HepG2 (cell line): Measurements from ENCODE around the gene IL4I1. TPM values are rescaled to one million over a fixed set of nuclear protein-coding genes. Genes with fewer than 3 reads are reported as not detected.
A peak's percentile ranks its signal among the peaks of the same experiment; 100 is the strongest.

ENCODE experiments used
- ELF4 ChIP-seq: sonication (generic); formaldehyde crosslinking; IDR thresholded peaks from 2 replicates; pipeline ENCODE4 v1.5.0; 2020; ENCODE audit warnings: missing genetic modification reagents, mild to moderate bottlenecking, moderate library complexity, borderline replicate concordance
- EP300 ChIP-seq, 3 experiments: sonication (generic) in 1 of 3; formaldehyde crosslinking in 1 of 3; IDR thresholded peaks; 2 replicates each; pipeline versions ENCODE4 v1.5.1 to v1.6.1; 2011 to 2020; ENCODE audit warnings: low read depth in 2 of 3, low read length in 2 of 3, borderline replicate concordance in 1 of 3, improper control_type of control experiment in 1 of 3, mild to moderate bottlenecking in 1 of 3, missing genetic modification reagents in 1 of 3, moderate library complexity in 1 of 3
- HCFC1 ChIP-seq: fragments of 150-350 bp; IDR thresholded peaks from 2 replicates; pipeline ENCODE4 v1.6.1; 2014; ENCODE audit warnings: low read depth, low read length
- MXD4 ChIP-seq: IDR thresholded peaks from 2 replicates; pipeline ENCODE4 v1.6.1; 2016; ENCODE audit warnings: mild to moderate bottlenecking, missing biosample characterization, missing genetic modification reagents
- NR2F1 ChIP-seq, 2 experiments: fragments of 450-650 bp in 1 of 2; formaldehyde crosslinking in 1 of 2; IDR thresholded peaks; 2 replicates each; pipeline versions ENCODE4 v1.5.0 to v1.6.1; 2016 to 2020; ENCODE audit warnings: mild to moderate bottlenecking in 1 of 2, missing compliant biosample characterization in 1 of 2, missing genetic modification reagents in 1 of 2, moderate library complexity in 1 of 2
- RFX1 ChIP-seq: fragments of 450-650 bp; IDR thresholded peaks from 2 replicates; pipeline ENCODE4 v1.6.1; 2017
- RORA ChIP-seq: sonication (generic); formaldehyde crosslinking; IDR thresholded peaks from 2 replicates; pipeline ENCODE4 v1.5.0; 2020; ENCODE audit warnings: mild to moderate bottlenecking, missing genetic modification reagents, moderate library complexity
- WIZ ChIP-seq: sonication (generic); formaldehyde crosslinking; IDR thresholded peaks from 2 replicates; pipeline ENCODE4 v1.5.1; 2020; ENCODE audit warnings: mild to moderate bottlenecking, missing genetic modification reagents
- YEATS4 ChIP-seq: sonication (generic); formaldehyde crosslinking; IDR thresholded peaks from 2 replicates; pipeline ENCODE4 v1.4.0; 2020; ENCODE audit warnings: missing genetic modification reagents, borderline replicate concordance
- ZBTB8A ChIP-seq: sonication (generic); formaldehyde crosslinking; IDR thresholded peaks from 2 replicates; pipeline ENCODE4 v1.4.0; 2020; ENCODE audit warnings: mild to moderate bottlenecking, low read depth, missing genetic modification reagents, borderline replicate concordance
- ZNF33A ChIP-seq: sonication (generic); formaldehyde crosslinking; IDR thresholded peaks from 2 replicates; pipeline ENCODE4 v1.5.1; 2020; ENCODE audit warnings: missing genetic modification reagents, mild to moderate bottlenecking, moderate library complexity, borderline replicate concordance
- ZNF33B ChIP-seq: sonication (generic); formaldehyde crosslinking; IDR thresholded peaks from 2 replicates; pipeline ENCODE4 v1.5.1; 2020; ENCODE audit warnings: mild to moderate bottlenecking, missing genetic modification reagents
- ZNF572 ChIP-seq: sonication (generic); formaldehyde crosslinking; IDR thresholded peaks from 2 replicates; pipeline ENCODE4 v1.5.1; 2020; ENCODE audit warnings: mild to moderate bottlenecking, missing genetic modification reagents
- ZNF724P ChIP-seq: sonication (generic); formaldehyde crosslinking; IDR thresholded peaks from 2 replicates; pipeline ENCODE4 v1.8.0; 2022; ENCODE audit warnings: missing genetic modification reagents, borderline replicate concordance
- ZSCAN9 ChIP-seq: IDR thresholded peaks from 2 replicates; pipeline ENCODE4 v1.6.1; 2016; ENCODE audit warnings: borderline replicate concordance
- polyA plus RNA-seq, 8 experiments: library from polyadenylated mRNA; depleted of rRNA in 3 of 8; stranded (reverse) in 7 of 8; unstranded in 1 of 8; fragments of >200 nt; fragmentation: Illumina TruSeq in 4 of 8; extraction: Trizol in 4 of 8; gene quantifications; 2 replicates each; pipeline versions ENCODE4 v1.2.1 to v1.2.3, GENCODE V29; 2011 to 2016; ENCODE audit warnings: low read depth in 4 of 8, missing spikeins in 1 of 8, mixed read lengths in 1 of 8; ENCODE audit not compliant: insufficient read depth in 1 of 8
- total RNA-seq, 5 experiments: library from RNA; depleted of rRNA; stranded (reverse); fragments of >200 nt; fragmentation: Illumina TruSeq; extraction: Trizol; gene quantifications; 2 replicates each; pipeline ENCODE4 v1.2.3, GENCODE V29; 2016; ENCODE audit warnings: low read depth in 1 of 5
- TF ChIP-seq, protein P1 (sequence below): sonication (generic); formaldehyde crosslinking; IDR thresholded peaks from 2 replicates; pipeline ENCODE4 v1.4.0; 2020; ENCODE audit warnings: low read depth, missing genetic modification reagents
- TF ChIP-seq, protein P2 (sequence below): sonication (generic); formaldehyde crosslinking; IDR thresholded peaks from 2 replicates; pipeline ENCODE4 v1.5.1; 2020; ENCODE audit warnings: mild to moderate bottlenecking, missing genetic modification reagents
- TF ChIP-seq, protein P3 (sequence below), 2 experiments: fragments of 450-650 bp in 1 of 2; sonication (generic) in 1 of 2; formaldehyde crosslinking; IDR thresholded peaks; 2 replicates each; pipeline versions ENCODE4 v1.5.0 to v1.8.0; 2020 to 2022; ENCODE audit warnings: mild to moderate bottlenecking in 1 of 2, missing genetic modification reagents in 1 of 2
- TF ChIP-seq, protein P4 (sequence below): sonication (generic); formaldehyde crosslinking; IDR thresholded peaks from 2 replicates; pipeline ENCODE4 v1.4.0; 2020; ENCODE audit warnings: low read depth, mild to moderate bottlenecking, missing genetic modification reagents

The IL4I1 gene
- total and polyA plus RNA-seq, 2 of the 13 experiments (the other 11 are each of a cell fraction or from before 2014, with no cell fraction given): not detected

DNA sequence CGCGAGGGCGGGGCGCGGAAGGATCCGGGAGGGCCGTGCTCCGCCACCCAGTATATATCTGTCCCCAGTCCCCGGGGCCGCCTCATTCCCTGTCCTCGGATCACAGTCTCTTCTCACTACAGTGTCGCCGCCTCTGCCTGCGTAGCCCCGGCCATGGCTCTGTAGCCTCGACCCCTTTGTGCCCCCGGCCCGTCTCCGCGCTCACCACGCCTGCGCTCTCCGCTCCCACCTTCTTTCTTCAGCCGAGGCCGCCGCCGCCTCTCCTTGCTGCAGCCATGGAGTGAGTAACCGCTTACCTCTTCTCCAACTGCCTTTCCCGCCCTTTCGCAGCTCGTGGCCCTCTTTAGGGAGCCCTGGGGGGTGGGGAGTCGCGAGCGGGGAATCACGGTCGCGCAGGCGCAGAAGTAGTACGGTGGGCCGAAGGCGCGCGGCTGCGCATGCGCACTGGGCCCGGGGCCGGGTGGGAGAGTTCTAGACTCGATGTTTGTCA is 32.5 kb upstream of the IL4I1 start, which contains the start of the genes ATF5 and NUP62 (continued):
- TF ChIP-seq, protein P1, sequence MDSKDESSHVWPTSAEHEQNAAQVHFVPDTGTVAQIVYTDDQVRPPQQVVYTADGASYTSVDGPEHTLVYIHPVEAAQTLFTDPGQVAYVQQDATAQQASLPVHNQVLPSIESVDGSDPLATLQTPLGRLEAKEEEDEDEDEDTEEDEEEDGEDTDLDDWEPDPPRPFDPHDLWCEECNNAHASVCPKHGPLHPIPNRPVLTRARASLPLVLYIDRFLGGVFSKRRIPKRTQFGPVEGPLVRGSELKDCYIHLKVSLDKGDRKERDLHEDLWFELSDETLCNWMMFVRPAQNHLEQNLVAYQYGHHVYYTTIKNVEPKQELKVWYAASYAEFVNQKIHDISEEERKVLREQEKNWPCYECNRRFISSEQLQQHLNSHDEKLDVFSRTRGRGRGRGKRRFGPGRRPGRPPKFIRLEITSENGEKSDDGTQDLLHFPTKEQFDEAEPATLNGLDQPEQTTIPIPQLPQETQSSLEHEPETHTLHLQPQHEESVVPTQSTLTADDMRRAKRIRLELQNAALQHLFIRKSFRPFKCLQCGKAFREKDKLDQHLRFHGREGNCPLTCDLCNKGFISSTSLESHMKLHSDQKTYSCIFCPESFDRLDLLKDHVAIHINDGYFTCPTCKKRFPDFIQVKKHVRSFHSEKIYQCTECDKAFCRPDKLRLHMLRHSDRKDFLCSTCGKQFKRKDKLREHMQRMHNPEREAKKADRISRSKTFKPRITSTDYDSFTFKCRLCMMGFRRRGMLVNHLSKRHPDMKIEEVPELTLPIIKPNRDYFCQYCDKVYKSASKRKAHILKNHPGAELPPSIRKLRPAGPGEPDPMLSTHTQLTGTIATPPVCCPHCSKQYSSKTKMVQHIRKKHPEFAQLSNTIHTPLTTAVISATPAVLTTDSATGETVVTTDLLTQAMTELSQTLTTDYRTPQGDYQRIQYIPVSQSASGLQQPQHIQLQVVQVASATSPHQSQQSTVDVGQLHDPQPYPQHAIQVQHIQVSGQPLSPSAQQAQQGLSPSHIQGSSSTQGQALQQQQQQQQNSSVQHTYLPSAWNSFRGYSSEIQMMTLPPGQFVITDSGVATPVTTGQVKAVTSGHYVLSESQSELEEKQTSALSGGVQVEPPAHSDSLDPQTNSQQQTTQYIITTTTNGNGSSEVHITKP (CRISPR knock-in tag): 0 out of 2 replicates have a peak, but pooled peaks have one; percentile 35
- TF ChIP-seq ZNF572 (CRISPR knock-in tag) (peak; percentile 96; the same call in 1 of the 2 replicates), NR2F1 (CRISPR knock-in tag; IDR thresholded peaks at IDR 0.05) (no peak), ELF4 (CRISPR knock-in tag) (peak; percentile 85), ZNF724P (peak; percentile 47; the same call in 1 of the 2 replicates), WIZ (peak; percentile 95; the same call in 1 of the 2 replicates), HCFC1 (no peak; the same call in 1 of the 2 replicates), ZNF33A (CRISPR knock-in tag) (peak; percentile 91; the same call in 1 of the 2 replicates), MXD4 (CRISPR knock-in tag) (peak; percentile 41; the same call in 1 of the 2 replicates), RFX1 (no peak), ZNF33B (CRISPR knock-in tag) (peak; percentile 84; the same call in 1 of the 2 replicates), YEATS4 (CRISPR knock-in tag) (peak; percentile 97; the same call in 1 of the 2 replicates), RORA (CRISPR knock-in tag) (no peak), ZSCAN9 (CRISPR knock-in tag) (peak; percentile 19), ZBTB8A (CRISPR knock-in tag) (peak; percentile 73; the same call in 1 of the 2 replicates), EP300 (IDR thresholded peaks at IDR 0.05; ENCODE audit: low read depth in 2 of 2, low read length in 2 of 2) (no peak), EP300 (CRISPR knock-in tag; IDR thresholded peaks at IDR 0.05; ENCODE audit: borderline replicate concordance) (peak; percentile 50; the same call in 1 of the 2 replicates)
- TF ChIP-seq, protein P2, sequence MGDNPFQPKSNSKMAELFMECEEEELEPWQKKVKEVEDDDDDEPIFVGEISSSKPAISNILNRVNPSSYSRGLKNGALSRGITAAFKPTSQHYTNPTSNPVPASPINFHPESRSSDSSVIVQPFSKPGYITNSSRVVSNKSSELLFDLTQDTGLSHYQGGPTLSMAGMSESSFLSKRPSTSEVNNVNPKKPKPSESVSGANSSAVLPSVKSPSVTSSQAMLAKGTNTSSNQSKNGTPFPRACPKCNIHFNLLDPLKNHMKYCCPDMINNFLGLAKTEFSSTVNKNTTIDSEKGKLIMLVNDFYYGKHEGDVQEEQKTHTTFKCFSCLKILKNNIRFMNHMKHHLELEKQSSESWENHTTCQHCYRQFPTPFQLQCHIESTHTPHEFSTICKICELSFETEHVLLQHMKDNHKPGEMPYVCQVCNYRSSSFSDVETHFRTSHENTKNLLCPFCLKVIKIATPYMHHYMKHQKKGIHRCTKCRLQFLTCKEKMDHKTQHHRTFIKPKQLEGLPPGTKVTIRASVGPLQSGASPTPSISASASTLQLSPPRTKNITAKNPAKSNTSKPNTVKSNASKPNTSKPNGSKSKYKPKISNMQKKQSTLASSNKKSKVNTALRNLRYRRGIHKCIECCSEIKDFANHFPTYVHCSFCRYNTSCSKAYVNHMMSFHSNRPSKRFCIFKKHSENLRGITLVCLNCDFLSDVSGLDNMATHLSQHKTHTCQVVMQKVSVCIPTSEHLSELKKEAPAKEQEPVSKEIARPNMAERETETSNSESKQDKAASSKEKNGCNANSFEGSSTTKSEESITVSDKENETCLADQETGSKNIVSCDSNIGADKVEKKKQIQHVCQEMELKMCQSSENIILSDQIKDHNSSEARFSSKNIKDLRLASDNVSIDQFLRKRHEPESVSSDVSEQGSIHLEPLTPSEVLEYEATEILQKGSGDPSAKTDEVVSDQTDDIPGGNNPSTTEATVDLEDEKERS (CRISPR knock-in tag): peak; percentile 64; the same call in 1 of the 2 replicates
- TF ChIP-seq, protein P3, sequence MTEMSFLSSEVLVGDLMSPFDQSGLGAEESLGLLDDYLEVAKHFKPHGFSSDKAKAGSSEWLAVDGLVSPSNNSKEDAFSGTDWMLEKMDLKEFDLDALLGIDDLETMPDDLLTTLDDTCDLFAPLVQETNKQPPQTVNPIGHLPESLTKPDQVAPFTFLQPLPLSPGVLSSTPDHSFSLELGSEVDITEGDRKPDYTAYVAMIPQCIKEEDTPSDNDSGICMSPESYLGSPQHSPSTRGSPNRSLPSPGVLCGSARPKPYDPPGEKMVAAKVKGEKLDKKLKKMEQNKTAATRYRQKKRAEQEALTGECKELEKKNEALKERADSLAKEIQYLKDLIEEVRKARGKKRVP (CRISPR knock-in tag; IDR thresholded peaks at IDR 0.05): peak in 1 of 2 experiments; percentile 33; a peak in 1 of 4 replicates
- TF ChIP-seq, protein P4, sequence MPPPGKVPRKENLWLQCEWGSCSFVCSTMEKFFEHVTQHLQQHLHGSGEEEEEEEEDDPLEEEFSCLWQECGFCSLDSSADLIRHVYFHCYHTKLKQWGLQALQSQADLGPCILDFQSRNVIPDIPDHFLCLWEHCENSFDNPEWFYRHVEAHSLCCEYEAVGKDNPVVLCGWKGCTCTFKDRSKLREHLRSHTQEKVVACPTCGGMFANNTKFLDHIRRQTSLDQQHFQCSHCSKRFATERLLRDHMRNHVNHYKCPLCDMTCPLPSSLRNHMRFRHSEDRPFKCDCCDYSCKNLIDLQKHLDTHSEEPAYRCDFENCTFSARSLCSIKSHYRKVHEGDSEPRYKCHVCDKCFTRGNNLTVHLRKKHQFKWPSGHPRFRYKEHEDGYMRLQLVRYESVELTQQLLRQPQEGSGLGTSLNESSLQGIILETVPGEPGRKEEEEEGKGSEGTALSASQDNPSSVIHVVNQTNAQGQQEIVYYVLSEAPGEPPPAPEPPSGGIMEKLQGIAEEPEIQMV (CRISPR knock-in tag): 0 out of 2 replicates have a peak, but pooled peaks have one; percentile 42
